NCI-H146 treated with DMSO at 0.1 percent for 48 hours (cell line): ENCODE results near the gene USH2A.

ENCODE experiments used
- DNase-seq: peaks from one replicate; lab custom pipeline; 2025; ENCODE audit not compliant: unreplicated experiment; lab: John Stamatoyannopoulos, UW

USH2A gene

DNA sequence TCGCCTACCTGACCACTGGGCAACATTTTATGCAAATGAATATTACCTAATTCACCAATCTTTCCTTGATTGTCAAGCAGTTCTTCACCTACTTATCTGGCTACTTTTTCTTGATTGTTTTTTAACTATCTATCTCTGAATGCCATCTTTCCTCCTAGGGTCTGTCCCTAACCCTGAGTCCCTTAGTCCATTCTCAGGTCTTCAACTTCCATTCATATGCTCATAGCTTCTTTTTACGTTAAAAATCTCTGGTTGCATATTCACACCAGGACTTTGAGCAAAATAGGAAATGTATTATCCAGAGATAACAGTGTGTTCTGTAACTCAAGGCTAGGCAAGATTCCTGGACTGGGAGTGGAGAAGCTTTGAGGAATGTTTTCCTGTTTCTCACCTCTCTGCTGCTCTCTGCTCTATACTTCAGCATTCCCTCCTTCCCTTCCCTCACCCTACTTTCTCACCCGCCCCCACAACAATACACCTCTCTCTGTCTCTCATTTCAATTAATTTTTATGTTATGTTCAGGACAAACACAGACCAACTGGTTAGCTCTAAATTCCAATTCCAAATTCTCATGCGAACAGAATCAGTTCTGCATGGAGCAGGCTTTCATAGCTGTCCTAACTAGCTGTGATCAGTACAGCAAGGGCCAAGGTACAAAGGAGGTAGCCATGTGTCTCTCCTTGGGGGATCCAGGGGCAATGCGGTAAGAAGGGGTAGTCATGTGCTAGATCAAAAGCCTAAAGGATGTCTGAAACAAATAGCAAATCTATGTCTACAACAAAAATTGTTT lies 278.4 kb downstream of the USH2A start:
- DNase-seq, result no peak

GRCh38 chr1:216142921-216143320 lies 280.3 kb downstream of the USH2A start:
- DNase-seq, result no peak

GRCh38 chr1:216140730-216141524 lies 282.3 kb downstream of the USH2A start:
- DNase-seq, result no peak

DNA sequence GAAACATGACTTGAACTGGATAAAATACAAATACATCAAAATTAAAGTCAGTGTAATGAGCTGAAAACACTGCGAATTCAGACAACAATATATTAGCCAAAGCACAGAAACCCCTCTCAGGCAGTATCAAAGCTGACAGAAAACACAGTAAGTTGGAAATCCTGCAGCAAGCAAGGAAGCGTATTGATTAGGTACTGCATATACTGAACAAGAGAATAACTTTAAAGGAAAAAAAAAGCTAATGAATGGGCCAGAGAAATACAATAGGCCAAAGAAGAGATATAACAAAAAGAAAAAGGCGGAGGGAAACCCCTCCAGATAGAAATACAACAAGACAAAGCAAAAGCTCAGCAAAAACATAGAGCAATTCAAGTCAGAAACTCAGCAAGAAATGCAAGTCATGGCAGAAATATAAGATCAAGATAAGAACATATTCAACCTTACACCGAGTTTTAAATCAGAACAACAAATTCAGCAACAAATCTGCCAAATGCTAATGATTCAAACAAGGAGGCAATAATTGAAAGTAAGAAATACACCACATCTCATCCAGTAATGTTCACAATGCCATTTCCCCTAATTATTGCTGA lies 299.0 kb downstream of the USH2A start:
- DNase-seq, result no peak

DNA sequence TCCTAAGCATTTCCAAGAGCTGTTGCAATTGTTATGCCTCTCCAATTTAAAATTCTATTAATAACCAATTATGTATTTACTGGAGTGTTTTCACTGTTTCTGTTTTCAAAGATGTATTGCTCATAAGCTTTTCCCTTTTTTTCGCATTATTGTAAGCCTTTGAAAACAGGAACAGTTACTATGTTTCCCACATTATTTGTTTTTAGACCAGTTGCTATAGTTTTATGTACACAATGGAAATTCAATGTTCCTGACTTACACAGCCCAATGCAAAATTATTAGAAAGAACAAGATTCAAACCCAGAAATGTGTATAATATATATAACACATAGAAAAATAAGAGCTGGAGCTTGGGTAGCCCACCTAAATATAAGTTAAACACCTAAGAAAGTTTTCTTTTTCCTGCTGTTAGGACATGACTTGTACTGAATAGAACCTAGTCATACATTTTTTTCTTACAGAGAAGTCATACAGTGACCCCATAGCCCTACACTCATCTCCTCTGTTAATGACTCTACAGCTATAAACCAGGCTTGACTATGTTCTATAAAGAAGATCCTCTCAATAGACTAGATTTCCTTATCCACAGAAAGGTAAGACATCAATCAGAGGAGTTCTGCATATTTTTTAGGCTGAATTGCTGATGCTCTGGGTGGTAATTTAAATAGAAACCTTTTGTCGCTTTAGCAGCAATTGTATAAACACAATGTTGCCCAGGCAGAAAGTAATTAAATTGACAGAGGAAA lies 299.6 kb downstream of the USH2A start:
- no peak for DNase-seq

DNA sequence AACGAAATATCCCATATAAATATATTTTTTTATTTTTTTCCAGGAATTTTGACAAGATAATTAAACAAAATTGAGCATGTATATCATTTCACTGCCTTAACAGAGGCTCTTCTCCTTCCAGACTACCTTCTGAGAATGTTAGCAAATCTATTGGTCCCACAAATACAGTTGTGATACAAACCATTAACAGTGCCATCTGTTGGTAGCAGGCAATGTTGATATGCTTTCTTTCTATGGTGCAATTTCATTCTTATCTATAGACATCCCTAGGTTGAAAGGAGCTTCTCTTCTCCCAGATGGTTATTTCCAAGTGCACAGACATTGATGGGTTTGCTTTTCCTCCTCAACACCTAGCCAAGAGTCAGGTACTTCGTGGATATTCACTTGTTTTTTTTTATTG lies 303.6 kb downstream of the USH2A start:
- DNase-seq, result no peak

DNA sequence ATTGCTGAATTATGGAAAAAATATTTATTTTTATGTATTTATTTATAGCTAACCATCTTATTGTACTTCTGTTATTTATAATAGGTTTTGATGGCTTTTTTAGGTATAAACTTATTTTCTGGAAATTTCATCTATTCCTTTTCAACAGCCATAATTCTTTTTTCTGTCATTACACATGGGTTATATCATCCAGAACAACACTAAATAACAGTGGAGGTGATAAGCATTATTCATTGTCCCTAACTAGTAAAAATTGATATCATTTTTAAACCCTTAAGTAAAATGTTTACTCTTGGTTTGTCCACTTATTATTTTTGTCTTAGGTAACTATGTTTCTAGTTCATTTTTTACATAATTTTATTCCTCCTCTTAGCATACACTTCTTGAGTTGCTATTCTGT lies 309.1 kb downstream of the USH2A start:
- no peak for DNase-seq

DNA sequence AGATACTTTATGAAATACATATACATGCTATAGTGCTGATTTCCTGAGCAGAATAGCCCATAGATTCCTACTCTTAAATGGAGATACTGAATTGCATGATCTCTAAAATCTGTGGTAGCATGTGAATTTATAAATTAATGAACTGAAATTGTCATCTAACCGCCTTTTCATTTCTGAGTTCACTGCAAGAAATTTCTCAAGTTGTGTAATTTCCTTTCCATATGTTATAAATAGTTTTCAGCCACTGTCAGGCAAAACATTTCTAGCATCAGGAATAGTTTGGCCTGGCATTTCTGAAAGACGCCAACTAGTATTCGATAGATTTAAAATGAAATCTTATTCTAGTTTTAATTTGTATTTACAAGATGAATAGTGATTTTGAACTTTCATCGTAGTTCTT lies 310.1 kb downstream of the USH2A start:
- DNase-seq, result no peak

DNA sequence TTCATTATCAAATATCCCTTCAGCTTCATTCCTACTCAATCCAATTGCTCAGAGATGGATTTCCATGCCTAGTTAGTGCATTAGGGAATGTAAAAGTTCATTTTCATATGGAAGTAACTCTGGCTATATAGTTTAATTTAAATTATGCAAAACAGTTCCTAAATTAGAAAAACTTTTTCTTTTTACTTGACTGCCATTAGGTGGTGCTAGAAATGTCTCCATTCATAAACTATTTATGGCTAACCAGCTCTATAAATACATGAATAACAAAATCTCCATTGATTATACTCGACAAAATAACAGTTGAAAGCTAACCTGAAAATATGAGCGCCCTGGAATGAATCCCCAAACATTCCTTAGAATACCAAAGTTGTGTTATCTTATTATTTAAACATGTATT lies 311.4 kb downstream of the USH2A start:
- DNase-seq, result no peak

DNA sequence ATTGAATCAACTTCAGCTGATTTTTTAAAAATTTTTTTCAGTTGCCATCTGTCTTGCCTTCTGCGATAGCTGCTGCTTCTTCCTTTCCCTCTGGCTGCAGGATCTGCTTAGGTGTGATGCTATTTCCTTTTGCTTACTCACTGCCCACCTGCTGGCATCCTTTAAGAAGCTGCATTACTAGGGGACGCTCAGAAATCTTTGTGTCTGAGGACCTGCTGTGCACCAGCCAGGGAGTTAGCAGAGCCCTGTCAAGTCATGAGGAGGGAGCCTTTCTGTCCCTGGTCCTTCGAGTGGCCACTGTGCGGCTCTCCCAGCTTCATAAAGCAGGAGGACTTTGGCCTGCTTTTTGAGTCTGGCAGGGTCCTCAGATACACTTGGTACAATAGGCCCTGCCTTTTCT lies 327.8 kb downstream of the USH2A start:
- DNase-seq, result no peak

- no peak for DNase-seq
Observed at GRCh38 chr1:216090556-216090955, 332.7 kb downstream of the USH2A start.

DNA sequence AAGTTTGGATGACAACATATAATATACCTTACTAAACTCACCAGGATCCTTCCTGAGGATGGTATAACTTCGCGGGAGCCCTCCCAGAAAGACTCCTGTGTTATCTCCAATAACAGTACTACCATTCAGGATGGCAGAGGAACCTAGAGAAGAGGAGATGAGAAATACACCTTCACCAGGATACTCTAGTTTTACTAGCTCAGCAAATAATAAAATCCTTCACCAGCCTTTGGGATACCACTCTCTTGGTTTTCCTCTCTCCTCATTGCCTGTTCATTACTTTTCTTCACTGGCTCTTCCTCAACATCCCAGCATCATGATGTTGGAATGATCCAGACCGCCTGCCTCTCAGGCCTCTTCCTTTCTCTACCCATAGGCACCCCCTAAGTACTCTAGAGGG lies 336.6 kb downstream of the USH2A start:
- DNase-seq, result no peak

DNA sequence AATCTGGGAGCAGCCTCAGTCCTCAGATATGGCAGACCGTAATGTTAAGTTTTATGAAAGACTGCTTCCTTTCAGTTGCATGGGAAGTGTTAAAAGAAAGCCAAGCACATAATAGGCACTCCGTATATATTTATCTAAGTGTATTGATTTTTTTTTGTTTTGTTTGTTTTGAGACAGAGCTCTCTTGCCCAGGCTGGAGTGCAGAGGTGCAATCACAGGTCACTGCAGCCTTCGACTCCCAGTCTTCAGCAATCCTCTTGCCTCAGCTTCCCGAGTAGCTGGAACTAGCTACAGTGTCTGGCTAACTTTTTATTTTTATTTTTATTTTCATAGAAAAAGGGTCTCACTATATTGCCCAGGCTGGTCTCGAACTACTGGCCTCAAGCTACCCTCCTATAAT lies 341.8 kb downstream of the USH2A start:
- DNase-seq, result no peak

DNA sequence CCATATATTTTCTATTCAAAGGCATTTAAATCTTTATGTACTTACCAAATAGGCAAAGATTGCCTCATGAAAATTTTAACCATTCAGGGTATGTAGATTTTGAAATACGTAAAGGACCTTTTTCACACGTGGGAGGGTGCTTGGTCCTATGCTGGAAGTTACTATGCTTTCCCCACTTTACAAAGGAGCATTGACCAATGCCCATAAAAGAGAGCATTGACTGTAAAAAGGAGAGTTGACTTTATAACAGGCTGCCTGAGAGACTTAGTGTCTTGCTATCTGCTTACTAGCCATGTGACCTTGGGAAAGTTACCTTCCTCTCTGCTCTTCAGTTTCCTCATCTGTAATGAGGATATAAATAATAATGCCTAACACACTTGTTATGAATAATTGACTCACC lies 346.5 kb downstream of the USH2A start:
- DNase-seq, result no peak

GRCh38 chr1:216075339-216075738 lies 347.9 kb downstream of the USH2A start:
- DNase-seq, result no peak

DNA sequence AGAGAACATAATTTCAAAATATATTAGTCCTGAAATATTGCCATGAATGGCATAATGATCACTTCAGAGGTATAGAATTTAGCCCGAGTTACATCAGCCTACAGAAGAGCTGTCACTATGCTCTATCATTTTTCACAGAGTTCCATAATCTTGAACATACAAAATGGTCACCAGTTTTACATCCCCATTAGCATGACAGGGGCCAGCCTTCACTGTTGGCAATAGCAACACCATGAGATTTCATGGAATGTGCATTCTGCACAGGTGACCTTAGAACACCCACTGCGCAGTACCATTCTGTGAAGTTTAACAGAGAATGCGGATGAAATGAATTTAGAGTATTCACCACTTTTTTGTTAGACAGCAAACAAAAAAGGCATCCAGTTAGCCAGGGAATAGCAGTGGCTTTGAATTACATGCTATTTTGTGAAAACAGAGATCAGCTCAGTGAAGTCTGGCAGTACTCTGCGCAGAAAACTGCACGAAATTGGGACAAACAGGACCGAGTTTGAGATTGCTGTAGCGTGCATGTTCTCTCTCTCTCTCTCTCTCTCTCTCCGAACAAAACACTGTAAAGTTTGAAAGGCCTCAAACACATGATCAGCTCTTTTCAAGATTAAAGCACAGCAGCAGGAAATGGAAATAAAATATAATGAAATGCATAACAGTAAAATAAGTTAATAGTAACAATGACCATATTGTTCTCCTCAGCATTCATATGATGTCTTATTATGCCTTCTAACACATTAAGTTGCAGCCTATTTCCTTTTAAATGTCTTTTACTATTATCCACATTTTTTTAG lies 349.3 kb downstream of the USH2A start:
- DNase-seq, result no peak

GRCh38 chr1:216071262-216071661 lies 352.0 kb downstream of the USH2A start:
- no peak for DNase-seq

- DNase-seq, result no peak
Observed at GRCh38 chr1:216064643-216065042, 358.6 kb downstream of the USH2A start.

DNA sequence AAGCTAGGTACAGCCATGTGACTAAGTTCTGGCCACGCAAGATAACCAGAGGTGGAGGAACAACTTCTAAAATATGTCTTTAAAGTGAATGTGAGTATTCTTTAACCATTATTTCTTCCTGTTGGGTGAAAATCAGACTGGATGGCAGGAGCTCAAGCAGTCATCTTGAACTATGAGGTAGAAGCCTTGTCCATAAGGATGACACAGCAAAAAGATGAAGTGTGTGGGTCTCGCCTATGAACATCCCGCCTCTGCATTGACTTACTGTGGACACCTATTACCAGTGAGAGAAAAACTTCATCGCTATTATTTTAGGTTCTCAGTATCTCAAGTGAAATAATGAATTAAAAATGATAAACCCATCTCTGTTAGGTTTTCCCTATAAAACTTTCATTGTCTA lies 365.3 kb downstream of the USH2A start:
- no peak for DNase-seq

DNA sequence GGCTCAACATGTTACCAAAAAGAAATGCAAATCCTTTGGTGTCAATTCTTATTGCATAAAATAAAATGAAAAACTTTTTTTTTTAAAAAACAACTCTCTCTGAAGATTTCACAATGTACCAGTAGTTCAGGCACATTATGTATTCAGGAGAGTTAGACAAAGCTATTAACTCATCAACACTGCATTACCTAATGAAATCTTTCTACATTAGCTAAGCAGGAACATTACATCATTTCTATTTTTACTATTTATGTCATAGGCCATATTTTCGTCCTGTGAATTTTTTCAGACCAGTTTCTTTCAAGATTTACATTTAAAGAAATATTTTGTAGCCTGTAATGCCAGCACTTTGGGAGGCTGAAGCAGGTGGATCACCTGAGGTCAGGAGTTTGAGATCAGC lies 366.2 kb downstream of the USH2A start:
- no peak for DNase-seq

GRCh38 chr1:216055004-216055403 lies 368.2 kb downstream of the USH2A start:
- no peak for DNase-seq
